Adrenal gland (tissue), 5 donors: ENCODE measurements around the gene CALHM3.

Experiments used
- POLR2A ChIP-seq, 2 donors: fragments of 450-650 bp; IDR thresholded peaks; one replicate each; pipeline ENCODE4 v1.6.1; 2017; ENCODE audit warnings: antibody characterized with exemption in 2 of 2, mild to moderate bottlenecking in 2 of 2, moderate library complexity in 1 of 2
- TF ChIP-seq, protein P1 (sequence below), 6 experiments: fragments of 450-650 bp in 4 of 6; fragments of 200-600 bp in 2 of 6; sonication (generic) in 1 of 6; IDR thresholded peaks; 1 replicate in 5 of 6; 2 replicates in 1 of 6; pipeline versions ENCODE4 v1.5.1 to v1.8.0; 2016 to 2021; ENCODE audit warnings: antibody characterized with exemption in 6 of 6, mild to moderate bottlenecking in 2 of 6, moderate library complexity in 1 of 6
- donor health status: DM: no; HTN: no; CAD: no.

DNA sequence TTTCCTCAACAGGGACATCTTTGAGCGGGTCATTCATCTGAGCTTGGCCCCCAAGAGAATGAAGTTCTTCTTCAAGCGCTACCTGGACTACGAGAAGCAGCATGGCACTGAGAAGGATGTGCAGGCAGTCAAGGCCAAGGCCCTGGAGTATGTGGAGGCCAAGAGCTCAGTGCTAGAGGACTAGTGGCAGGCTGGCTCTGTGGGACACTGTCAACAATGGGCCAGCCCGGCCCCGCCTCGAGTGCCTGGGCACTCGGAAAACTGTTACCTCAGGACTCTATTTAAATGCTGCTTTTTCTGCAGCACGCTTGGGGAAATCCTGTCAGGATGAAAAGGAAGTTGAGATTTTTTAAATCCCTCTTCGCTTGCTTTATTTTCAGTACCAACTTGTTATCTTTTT is 33.7 kb downstream of the CALHM3 start:
- TF ChIP-seq, protein P1, sequence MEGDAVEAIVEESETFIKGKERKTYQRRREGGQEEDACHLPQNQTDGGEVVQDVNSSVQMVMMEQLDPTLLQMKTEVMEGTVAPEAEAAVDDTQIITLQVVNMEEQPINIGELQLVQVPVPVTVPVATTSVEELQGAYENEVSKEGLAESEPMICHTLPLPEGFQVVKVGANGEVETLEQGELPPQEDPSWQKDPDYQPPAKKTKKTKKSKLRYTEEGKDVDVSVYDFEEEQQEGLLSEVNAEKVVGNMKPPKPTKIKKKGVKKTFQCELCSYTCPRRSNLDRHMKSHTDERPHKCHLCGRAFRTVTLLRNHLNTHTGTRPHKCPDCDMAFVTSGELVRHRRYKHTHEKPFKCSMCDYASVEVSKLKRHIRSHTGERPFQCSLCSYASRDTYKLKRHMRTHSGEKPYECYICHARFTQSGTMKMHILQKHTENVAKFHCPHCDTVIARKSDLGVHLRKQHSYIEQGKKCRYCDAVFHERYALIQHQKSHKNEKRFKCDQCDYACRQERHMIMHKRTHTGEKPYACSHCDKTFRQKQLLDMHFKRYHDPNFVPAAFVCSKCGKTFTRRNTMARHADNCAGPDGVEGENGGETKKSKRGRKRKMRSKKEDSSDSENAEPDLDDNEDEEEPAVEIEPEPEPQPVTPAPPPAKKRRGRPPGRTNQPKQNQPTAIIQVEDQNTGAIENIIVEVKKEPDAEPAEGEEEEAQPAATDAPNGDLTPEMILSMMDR (IDR thresholded peaks at IDR 0.05) = no peak
- no peak for TF ChIP-seq POLR2A (IDR thresholded peaks at IDR 0.05)
